GM12878 (cell line): Measurements from ENCODE around the gene PEMT. TPM values are rescaled to one million over a fixed set of nuclear protein-coding genes. Genes with fewer than 3 reads are reported as not detected.

Experiments used
- ATAC-seq: fragments of 200-7000 bp; cut with Tn5 transposase; 3 replicates; pipeline ENCODE4 v1.9.1; 2020; ENCODE audit warnings: mild to moderate bottlenecking, moderate library complexity
- BruUV-seq: library from RNA; stranded (reverse); fragments of 400-500 nt; replicated peaks from 2 replicates; lab custom pipeline; 2021; lab: Mats Ljungman, UMichigan
- CTCF ChIA-PET: fragments of 300-600 bp; sonication (Branson Sonifier 250); formaldehyde crosslinking; extraction: SDS; loops from one replicate; lab custom pipeline; 2021; ENCODE audit warnings: inconsistent platforms; lab: Yijun Ruan, JAX
- POLR2A ChIA-PET: fragments of 350-600 bp; formaldehyde crosslinking; extraction: SDS; loops from one replicate; lab custom pipeline; 2021; ENCODE audit warnings: inconsistent platforms; lab: Charles Lee
- RAD21 ChIA-PET: fragments of 300-600 bp; sonication (Branson Sonifier 250); formaldehyde crosslinking; loops from one replicate; lab custom pipeline; 2023; ENCODE audit warnings: antibody characterized with exemption; ENCODE audit not compliant: unreplicated experiment; lab: Charles Lee
- SMC1A ChIA-PET: fragments of 300-600 bp; sonication (Branson Sonifier 250); formaldehyde crosslinking; loops from one replicate; lab custom pipeline; 2023; ENCODE audit not compliant: unreplicated experiment, uncharacterized antibody; lab: Charles Lee
- DNase-seq: peaks from one replicate; pipeline ENCODE4 v3.0.0-alpha.2; 2011; ENCODE audit warnings: low read depth, low spot score
- FAIRE-seq: peaks from 3 replicates; lab custom pipeline; 2011; peaks lifted over from hg19 to GRCh38; lab: Jason Lieb, UNC
- H2AFZ ChIP-seq: 2 replicates; pipeline ENCODE4 v1.6.0; 2011; ENCODE audit warnings: low read depth, low read length, control low read depth; ENCODE audit not compliant: control insufficient read depth
- H3K27ac ChIP-seq: 2 replicates; pipeline ENCODE4 v1.5.1; 2011; ENCODE audit warnings: control low read depth; ENCODE audit not compliant: control insufficient read depth, insufficient read depth
- H3K27me3 ChIP-seq, 2 experiments: replicated peaks in 1 of 2; 2 replicates each; pipeline versions ENCODE4 v1.6.0 to v1.6.1; 2011; ENCODE audit warnings: low read length in 1 of 2; ENCODE audit not compliant: control insufficient read depth in 2 of 2, insufficient read depth in 2 of 2
- H3K36me3 ChIP-seq, 2 experiments: 2 replicates each; pipeline ENCODE4 v1.5.1; 2011; ENCODE audit warnings: low read length in 1 of 2; ENCODE audit not compliant: control insufficient read depth in 2 of 2, insufficient read depth in 2 of 2
- H3K4me1 ChIP-seq: 2 replicates; pipeline ENCODE4 v1.6.1; 2011; ENCODE audit warnings: mild to moderate bottlenecking, low read length, moderate library complexity, mixed read lengths; ENCODE audit not compliant: control insufficient read depth, insufficient read depth
- H3K4me2 ChIP-seq: 2 replicates; pipeline ENCODE4 v1.6.0; 2011; ENCODE audit warnings: control low read depth; ENCODE audit not compliant: control insufficient read depth, insufficient read depth
- H3K4me3 ChIP-seq: fragments of 200-600 bp; sonication (generic); 2 replicates; pipeline ENCODE4 v1.5.1; 2016
- H3K79me2 ChIP-seq: 2 replicates; pipeline ENCODE4 v1.6.0; 2011; ENCODE audit warnings: low read length; ENCODE audit not compliant: control insufficient read depth, insufficient read depth
- H3K9ac ChIP-seq: 2 replicates; pipeline ENCODE4 v1.8.0; 2011; ENCODE audit warnings: low read length, control low read depth, mixed read lengths; ENCODE audit not compliant: control insufficient read depth, insufficient read depth
- H3K9me3 ChIP-seq: replicated peaks from 3 replicates; pipeline ENCODE4 v1.5.1; 2011; ENCODE audit warnings: mild to moderate bottlenecking, low read length; ENCODE audit not compliant: control insufficient read depth, insufficient read depth
- H4K20me1 ChIP-seq: 2 replicates; pipeline ENCODE4 v1.6.0; 2011; ENCODE audit not compliant: control insufficient read depth, insufficient read depth
- GATAD2B ChIP-seq: fragments of 450-650 bp; conservative IDR thresholded peaks from 2 replicates; pipeline ENCODE4 v1.6.1; 2017; ENCODE audit warnings: low read depth, mild to moderate bottlenecking, moderate library complexity
- KAT2A ChIP-seq: conservative IDR thresholded peaks from 2 replicates; pipeline ENCODE4 v1.6.1; 2011; ENCODE audit warnings: low read depth, low read length; ENCODE audit not compliant: control insufficient read depth
- NR2C1 ChIP-seq: fragments of 450-650 bp; IDR thresholded peaks from 2 replicates; pipeline ENCODE4 v1.6.1; 2017; ENCODE audit warnings: antibody characterized with exemption, mild to moderate bottlenecking, moderate library complexity
- POU2F2 ChIP-seq: IDR thresholded peaks from 3 replicates; pipeline ENCODE4 v1.6.1; 2011; ENCODE audit warnings: low read depth, mild to moderate bottlenecking, low read length, borderline replicate concordance
- SRF ChIP-seq, 2 experiments: IDR thresholded peaks; 2 replicates each; pipeline ENCODE4 v1.6.1; 2011; ENCODE audit warnings: low read depth in 2 of 2, low read length in 2 of 2, mild to moderate bottlenecking in 1 of 2, moderate library complexity in 1 of 2
- TCF3 ChIP-seq: IDR thresholded peaks from 2 replicates; pipeline ENCODE4 v1.6.1; 2012; ENCODE audit warnings: low read depth, mild to moderate bottlenecking, low read length, borderline replicate concordance; ENCODE audit not compliant: insufficient read depth
- ZNF207 ChIP-seq: fragments of 450-650 bp; IDR thresholded peaks from 2 replicates; pipeline ENCODE4 v1.6.1; 2014; ENCODE audit warnings: antibody characterized with exemption, mild to moderate bottlenecking, borderline replicate concordance
- ZZZ3 ChIP-seq: IDR thresholded peaks from 2 replicates; pipeline ENCODE4 v1.6.1; 2011; ENCODE audit warnings: low read depth; ENCODE audit not compliant: control insufficient read depth, insufficient read length
- WGBS: methylation state at CpG from one replicate; pipeline ENCODE4 v1.1.6; 2016; ENCODE audit warnings: low lambda C conversion rate; ENCODE audit not compliant: insufficient replicate concordance, insufficient coverage; ENCODE audit errors: missing lambda C conversion rate; 5-methylcytosine and 5-hydroxymethylcytosine counted together
- in situ Hi-C: fragments of 300-500 bp; cut with MboI; formaldehyde crosslinking; loops from 9 replicates; pipeline ENCODE4 v1.14.3; 2018; ENCODE audit warnings: mixed read lengths
- intact Hi-C: fragments of 100-400 bp; cut with micrococcal nuclease; formaldehyde crosslinking; loops from one replicate; pipeline ENCODE4 v1.14.2; 2022; ENCODE audit not compliant: unreplicated experiment
- polyA plus RNA-seq, 11 experiments: library from polyadenylated mRNA; depleted of rRNA in 4 of 11; unstranded in 6 of 11; stranded (reverse) in 5 of 11; fragments of >200 nt; fragmentation: Nextera tagmentation in 4 of 11; fragmentation: Illumina TruSeq in 1 of 11; extraction: Ambion mirVana in 4 of 11; extraction: Trizol in 1 of 11; gene quantifications; 1 replicate in 1 of 11; 2 replicates in 10 of 11; pipeline versions ENCODE4 v1.2.1 to v1.2.3, GENCODE V29; 2011 to 2016; ENCODE audit warnings: inconsistent platforms in 2 of 11, missing spikeins in 2 of 11, low read depth in 1 of 11
- total RNA-seq, 4 experiments: library from RNA; depleted of rRNA in 3 of 4; stranded (reverse); fragments of >200 nt in 3 of 4; fragmentation: Illumina TruSeq in 1 of 4; extraction: Trizol in 1 of 4; gene quantifications; 2 replicates each; pipeline versions ENCODE4 v1.2.1 to v1.2.3, GENCODE V29; 2013 to 2021
- TF ChIP-seq, protein P1 (sequence below): fragments of 450-650 bp; IDR thresholded peaks from 2 replicates; pipeline ENCODE4 v1.6.1; 2017; ENCODE audit warnings: borderline replicate concordance
- TF ChIP-seq, protein P2 (sequence below): IDR thresholded peaks from 2 replicates; pipeline ENCODE4 v1.6.1; 2011; ENCODE audit warnings: borderline replicate concordance, low read depth, mild to moderate bottlenecking, moderate library complexity, low read length; ENCODE audit not compliant: insufficient read depth, poor library complexity, severe bottlenecking

Gene PEMT
- total and polyA plus RNA-seq, 10 of the 15 experiments (the other 5 are each of a cell fraction or from before 2014, with no cell fraction given), result 2.8 to 44.7 (median 25.4) TPM

DNA sequence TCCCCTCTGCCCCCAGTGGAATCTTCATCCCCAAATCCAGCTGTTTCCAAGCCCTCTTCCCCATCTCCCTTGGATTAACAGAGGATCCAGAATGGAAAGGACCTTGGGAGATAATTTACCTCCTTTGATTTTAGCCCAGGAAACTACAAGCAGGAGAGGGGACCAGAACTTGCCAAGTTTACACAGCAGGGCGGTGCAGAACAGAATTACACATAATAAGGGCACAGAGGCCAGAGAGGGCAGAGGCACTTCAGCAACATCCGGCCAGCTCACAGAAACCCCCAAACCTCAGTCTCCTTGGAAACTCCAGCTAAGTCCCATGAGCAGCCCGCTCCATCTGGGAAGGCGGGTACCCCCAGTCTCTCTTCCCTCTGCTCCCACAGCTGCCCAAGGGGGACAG is 27.2 kb downstream of the PEMT start:
- SMC1A ChIA-PET, result no interaction called here
- H2AFZ ChIP-seq, result no peak overlapping the region
- H3K27ac ChIP-seq, result no peak overlapping the region
- CTCF ChIA-PET, result interaction anchor here (0.6 kb wide), 1 partner anchor 327 kb away, joined by 3 read pairs; no protein-coding TSS in a partner anchor
- H3K9me3 ChIP-seq, result no peaks in the 10 kb centered on the region
- H4K20me1 ChIP-seq, result no peaks in the 10 kb centered on the region
- WGBS, result 65% methylated on average over 4 of the region's 4 CpGs
- no peak overlapping the region for H3K4me2 ChIP-seq
- no peaks in the 10 kb centered on the region for H3K4me1 ChIP-seq
- no peak overlapping the region for H3K4me3 ChIP-seq
- FAIRE-seq (no peak), DNase-seq (no peak), ATAC-seq (no peak)
- no peaks in the 10 kb centered on the region; a peak in 1 of 4 replicates for H3K36me3 ChIP-seq
- in situ Hi-C loops, result no loop called here
- BruUV-seq, result no TSS peak
- intact Hi-C loops, result no loop called here
- RAD21 ChIA-PET, result no interaction called here
- no peaks in the 10 kb centered on the region for H3K79me2 ChIP-seq
- POLR2A ChIA-PET, result no interaction called here
- no peaks in the 10 kb centered on the region for H3K27me3 ChIP-seq
- no peak for TF ChIP-seq SRF (IDR thresholded peaks at IDR 0.05; ENCODE audit: low read depth in 2 of 2, low read length in 2 of 2)
- TF ChIP-seq KAT2A, result no peak
- TF ChIP-seq, protein P1, sequence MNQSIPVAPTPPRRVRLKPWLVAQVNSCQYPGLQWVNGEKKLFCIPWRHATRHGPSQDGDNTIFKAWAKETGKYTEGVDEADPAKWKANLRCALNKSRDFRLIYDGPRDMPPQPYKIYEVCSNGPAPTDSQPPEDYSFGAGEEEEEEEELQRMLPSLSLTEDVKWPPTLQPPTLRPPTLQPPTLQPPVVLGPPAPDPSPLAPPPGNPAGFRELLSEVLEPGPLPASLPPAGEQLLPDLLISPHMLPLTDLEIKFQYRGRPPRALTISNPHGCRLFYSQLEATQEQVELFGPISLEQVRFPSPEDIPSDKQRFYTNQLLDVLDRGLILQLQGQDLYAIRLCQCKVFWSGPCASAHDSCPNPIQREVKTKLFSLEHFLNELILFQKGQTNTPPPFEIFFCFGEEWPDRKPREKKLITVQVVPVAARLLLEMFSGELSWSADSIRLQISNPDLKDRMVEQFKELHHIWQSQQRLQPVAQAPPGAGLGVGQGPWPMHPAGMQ, result no peak
- TF ChIP-seq GATAD2B, result no peak
- no peak for TF ChIP-seq NR2C1
- no peak for TF ChIP-seq POU2F2
- no peak overlapping the region for H3K9ac ChIP-seq

DNA sequence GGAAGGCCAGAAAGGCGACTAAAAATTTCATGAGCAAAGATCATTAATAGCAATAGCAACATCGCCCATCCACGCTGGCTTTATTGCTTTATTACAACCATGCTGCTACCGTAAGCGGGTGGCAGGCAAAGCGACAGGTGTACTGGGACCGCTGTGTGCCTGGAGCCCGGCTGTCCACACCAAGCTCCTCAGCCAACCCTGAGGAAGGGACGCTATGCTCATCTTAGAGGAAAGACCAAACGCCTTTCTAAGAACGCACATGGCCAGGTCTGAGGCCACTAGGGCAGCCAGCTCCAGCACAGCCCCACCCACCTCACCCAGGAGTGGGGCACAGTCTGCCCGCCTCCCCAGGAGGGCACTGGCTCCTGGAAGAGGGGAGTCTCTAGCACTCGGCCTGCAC is 28.0 kb downstream of the PEMT start:
- DNase-seq (no peak), ATAC-seq (no peak), FAIRE-seq (no peak)
- RAD21 ChIA-PET, result no interaction called here
- TF ChIP-seq, protein P2, sequence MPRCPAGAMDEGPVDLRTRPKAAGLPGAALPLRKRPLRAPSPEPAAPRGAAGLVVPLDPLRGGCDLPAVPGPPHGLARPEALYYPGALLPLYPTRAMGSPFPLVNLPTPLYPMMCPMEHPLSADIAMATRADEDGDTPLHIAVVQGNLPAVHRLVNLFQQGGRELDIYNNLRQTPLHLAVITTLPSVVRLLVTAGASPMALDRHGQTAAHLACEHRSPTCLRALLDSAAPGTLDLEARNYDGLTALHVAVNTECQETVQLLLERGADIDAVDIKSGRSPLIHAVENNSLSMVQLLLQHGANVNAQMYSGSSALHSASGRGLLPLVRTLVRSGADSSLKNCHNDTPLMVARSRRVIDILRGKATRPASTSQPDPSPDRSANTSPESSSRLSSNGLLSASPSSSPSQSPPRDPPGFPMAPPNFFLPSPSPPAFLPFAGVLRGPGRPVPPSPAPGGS, result peak; percentile 47
- no peak for TF ChIP-seq ZZZ3
- TF ChIP-seq TCF3, result no peak
- no peak for TF ChIP-seq ZNF207
- no TSS peak for BruUV-seq
- in situ Hi-C loops, result no loop called here
- H2AFZ ChIP-seq, result no peak overlapping the region
- H3K4me3 ChIP-seq, result no peak overlapping the region
- no peaks in the 10 kb centered on the region for H3K4me1 ChIP-seq
- POLR2A ChIA-PET, result no interaction called here
- SMC1A ChIA-PET, result no interaction called here
- CTCF ChIA-PET, result no interaction called here
- no peak overlapping the region for H3K9ac ChIP-seq
- no peaks in the 10 kb centered on the region for H3K27me3 ChIP-seq
- H3K4me2 ChIP-seq, result no peak overlapping the region
- no peaks in the 10 kb centered on the region for H3K79me2 ChIP-seq
- no peaks in the 10 kb centered on the region for H4K20me1 ChIP-seq
- H3K36me3 ChIP-seq, result no peaks in the 10 kb centered on the region; a peak in 1 of 4 replicates
- intact Hi-C loops, result no loop called here
- 85% methylated on average over 13 of the region's 13 CpGs for WGBS
- no peak overlapping the region for H3K27ac ChIP-seq
- H3K9me3 ChIP-seq, result no peaks in the 10 kb centered on the region
